ENCODE measurements around the gene OPA3. TPM values are rescaled to one million over a fixed set of nuclear protein-coding genes. Genes with fewer than 3 reads are reported as not detected.
A peak's percentile ranks its signal among the peaks of the same experiment; 100 is the strongest.

OPA3 gene
- total RNA-seq, 2 experiments from 2014 or later = 5.8 to 12.0 TPM

DNA sequence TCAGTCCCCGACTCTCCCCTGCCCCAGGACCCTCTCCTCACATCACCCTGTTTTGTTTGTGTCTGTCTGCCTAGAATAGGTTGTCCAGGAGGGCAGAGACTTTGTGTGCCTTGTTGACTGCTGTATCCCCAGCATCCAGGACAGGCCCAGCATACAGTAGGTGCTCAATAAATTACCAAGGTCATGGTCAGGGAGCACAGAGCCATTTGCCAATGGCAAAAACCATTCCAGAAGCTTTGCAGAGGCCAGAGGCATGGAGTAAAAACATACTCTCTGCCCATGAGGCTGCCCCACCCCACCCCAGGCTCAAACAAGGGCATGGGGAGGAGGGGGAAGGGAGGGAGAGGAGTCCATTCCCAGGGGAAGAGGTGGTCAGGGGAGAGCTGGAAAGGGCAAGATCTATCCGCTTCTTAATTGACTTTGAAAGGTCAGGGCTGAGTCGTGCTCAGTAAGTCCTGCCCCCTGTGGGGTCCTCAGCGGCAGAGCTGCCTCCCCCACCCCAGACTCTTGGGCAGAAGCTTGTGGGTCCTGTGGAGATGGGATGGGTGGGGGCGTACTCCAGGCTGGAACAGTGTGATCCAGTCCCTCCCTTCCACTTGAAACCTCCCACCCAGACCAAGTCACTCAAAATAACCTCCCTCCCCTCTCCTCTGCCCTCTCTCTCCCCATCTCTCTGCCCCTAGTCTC, 13.0 kb upstream of the OPA3 start:
- no peak for DNase-seq (ENCODE audit: low spot score)
- CTCF ChIA-PET (ENCODE audit: unreplicated experiment) = interaction anchor here (0.6 kb wide), 1 partner anchor 48 kb away, joined by 3 read pairs; no protein-coding TSS in a partner anchor

DNA sequence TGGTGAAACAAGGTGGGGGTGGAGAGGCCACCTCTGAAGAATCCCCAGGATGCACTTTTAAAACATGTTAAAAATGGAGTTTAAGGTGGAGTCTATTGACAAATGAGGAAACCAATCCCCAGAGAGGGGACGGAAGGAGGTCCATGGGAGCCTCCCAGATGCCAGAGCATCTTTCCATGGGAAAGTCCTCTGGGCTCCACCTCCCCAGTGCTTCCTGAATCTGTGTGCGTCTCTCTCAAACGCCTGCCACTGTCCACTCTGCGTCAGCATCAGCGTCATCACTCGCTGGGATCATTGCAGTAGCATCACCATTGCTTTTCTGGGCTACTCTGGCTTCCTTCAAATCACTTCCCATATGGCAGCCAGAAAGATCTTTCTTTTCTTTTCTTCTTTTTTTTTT, 11.2 kb upstream of the OPA3 start:
- peaks cover 19% of the 10 kb centered on the region for H3K4me1 ChIP-seq (ENCODE audit: insufficient read depth, low read length, poor library complexity, severe bottlenecking)
- H4K20me1 ChIP-seq (ENCODE audit: insufficient read depth, low read length) = no peaks in the 10 kb centered on the region
- H3K36me3 ChIP-seq (ENCODE audit: insufficient read depth, low read length) = no peaks in the 10 kb centered on the region
- no TSS peak for BruUV-seq (replicated peaks)
- H2AFZ ChIP-seq (ENCODE audit: low read length) = no peak overlapping the region
- no peak overlapping the region for H3K4me2 ChIP-seq (ENCODE audit: low read length)
- TF ChIP-seq EZH2phosphoT487 (IDR thresholded peaks at IDR 0.05; ENCODE audit: borderline replicate concordance, low read depth, low read length) = no peak
- TF ChIP-seq, protein P1, sequence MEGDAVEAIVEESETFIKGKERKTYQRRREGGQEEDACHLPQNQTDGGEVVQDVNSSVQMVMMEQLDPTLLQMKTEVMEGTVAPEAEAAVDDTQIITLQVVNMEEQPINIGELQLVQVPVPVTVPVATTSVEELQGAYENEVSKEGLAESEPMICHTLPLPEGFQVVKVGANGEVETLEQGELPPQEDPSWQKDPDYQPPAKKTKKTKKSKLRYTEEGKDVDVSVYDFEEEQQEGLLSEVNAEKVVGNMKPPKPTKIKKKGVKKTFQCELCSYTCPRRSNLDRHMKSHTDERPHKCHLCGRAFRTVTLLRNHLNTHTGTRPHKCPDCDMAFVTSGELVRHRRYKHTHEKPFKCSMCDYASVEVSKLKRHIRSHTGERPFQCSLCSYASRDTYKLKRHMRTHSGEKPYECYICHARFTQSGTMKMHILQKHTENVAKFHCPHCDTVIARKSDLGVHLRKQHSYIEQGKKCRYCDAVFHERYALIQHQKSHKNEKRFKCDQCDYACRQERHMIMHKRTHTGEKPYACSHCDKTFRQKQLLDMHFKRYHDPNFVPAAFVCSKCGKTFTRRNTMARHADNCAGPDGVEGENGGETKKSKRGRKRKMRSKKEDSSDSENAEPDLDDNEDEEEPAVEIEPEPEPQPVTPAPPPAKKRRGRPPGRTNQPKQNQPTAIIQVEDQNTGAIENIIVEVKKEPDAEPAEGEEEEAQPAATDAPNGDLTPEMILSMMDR (conservative IDR thresholded peaks at IDR 0.05; ENCODE audit: low read length) = no peak
- CTCF ChIA-PET (ENCODE audit: unreplicated experiment) = no interaction called here
- H3K79me2 ChIP-seq (ENCODE audit: insufficient read depth, low read depth, low read length) = no peaks in the 10 kb centered on the region
- H3K4me3 ChIP-seq (ENCODE audit: low read depth, low read length, poor library complexity, severe bottlenecking) = no peak overlapping the region
- DNase-seq (ENCODE audit: low spot score) = no peak
- intact Hi-C loops (cut with micrococcal nuclease; ENCODE audit: unreplicated experiment) = no loop called here
- no peaks in the 10 kb centered on the region for H3K9me2 ChIP-seq (ENCODE audit: insufficient read depth, low read length)
- no peaks in the 10 kb centered on the region for H3K9me3 ChIP-seq (ENCODE audit: low read length)
- POLR2A ChIA-PET = interaction anchor here (0.7 kb wide), 2 partner anchors 42 to 50 kb away, joined by 3 to 4 read pairs; no protein-coding TSS in a partner anchor
- no peak overlapping the region for H3K27ac ChIP-seq (ENCODE audit: low read depth, low read length, poor library complexity, severe bottlenecking)

More for the DNA sequence above, 13.0 kb upstream of the OPA3 start:
- H3K79me2 ChIP-seq (ENCODE audit: insufficient read depth, low read depth, low read length) = no peaks in the 10 kb centered on the region
- H3K4me3 ChIP-seq (ENCODE audit: low read depth, low read length, poor library complexity, severe bottlenecking) = peak overlapping the region; percentile 44
- no peak overlapping the region for H3K27ac ChIP-seq (ENCODE audit: low read depth, low read length, poor library complexity, severe bottlenecking)
- H4K20me1 ChIP-seq (ENCODE audit: insufficient read depth, low read length) = no peaks in the 10 kb centered on the region
- POLR2A ChIA-PET = no interaction called here
- TF ChIP-seq EZH2phosphoT487 (IDR thresholded peaks at IDR 0.05; ENCODE audit: borderline replicate concordance, low read depth, low read length) = no peak
- TF ChIP-seq, protein P1 (conservative IDR thresholded peaks at IDR 0.05; ENCODE audit: low read length) = no peak
- no TSS peak for BruUV-seq (replicated peaks)
- no peaks in the 10 kb centered on the region for H3K36me3 ChIP-seq (ENCODE audit: insufficient read depth, low read length)
- no peak overlapping the region; the same call in 1 of the 2 replicates for H2AFZ ChIP-seq (ENCODE audit: low read length)
- peaks cover 19% of the 10 kb centered on the region for H3K4me1 ChIP-seq (ENCODE audit: insufficient read depth, low read length, poor library complexity, severe bottlenecking)
- peak overlapping the region; percentile 63 for H3K4me2 ChIP-seq (ENCODE audit: low read length)
- H3K9me2 ChIP-seq (ENCODE audit: insufficient read depth, low read length) = no peaks in the 10 kb centered on the region
- intact Hi-C loops (cut with micrococcal nuclease; ENCODE audit: unreplicated experiment) = no loop called here
- no peaks in the 10 kb centered on the region for H3K9me3 ChIP-seq (ENCODE audit: low read length)

DNA sequence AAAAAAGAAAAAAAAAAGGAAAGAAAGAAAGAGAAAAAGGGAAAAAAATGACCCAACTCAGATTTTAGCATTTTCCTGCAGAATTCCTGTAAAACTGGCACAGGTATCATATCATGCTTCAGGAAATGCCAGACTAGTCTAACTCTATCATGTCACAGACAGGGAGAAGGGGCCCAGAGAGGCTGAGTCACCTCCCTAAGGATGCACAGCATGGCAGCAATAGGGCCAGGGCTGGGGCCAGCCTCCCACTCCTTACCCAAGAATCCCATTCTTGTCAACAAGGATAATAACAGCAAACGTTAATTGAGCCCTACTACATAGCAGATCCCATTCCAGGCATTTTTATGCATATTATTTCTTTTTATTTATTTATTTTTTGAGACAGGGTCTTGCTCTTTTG, 8.9 kb upstream of the OPA3 start:
- ChIA-PET CTCF (ENCODE audit: unreplicated experiment) (no interaction called here), POLR2A (interaction anchor here (0.7 kb wide), 1 partner anchor 10 kb away, joined by 4 read pairs; no protein-coding TSS in a partner anchor)
- H3K9me2 ChIP-seq (ENCODE audit: insufficient read depth, low read length) = no peaks in the 10 kb centered on the region
- H3K27ac ChIP-seq (ENCODE audit: low read depth, low read length, poor library complexity, severe bottlenecking) = no peak overlapping the region
- no peaks in the 10 kb centered on the region for H3K36me3 ChIP-seq (ENCODE audit: insufficient read depth, low read length)
- peaks cover 6% of the 10 kb centered on the region for H3K4me1 ChIP-seq (ENCODE audit: insufficient read depth, low read length, poor library complexity, severe bottlenecking)
- H2AFZ ChIP-seq (ENCODE audit: low read length) = no peak overlapping the region
- no peak overlapping the region for H3K4me3 ChIP-seq (ENCODE audit: low read depth, low read length, poor library complexity, severe bottlenecking)
- intact Hi-C loops (cut with micrococcal nuclease; ENCODE audit: unreplicated experiment) = no loop called here
- no peak for TF ChIP-seq EZH2phosphoT487 (IDR thresholded peaks at IDR 0.05; ENCODE audit: borderline replicate concordance, low read depth, low read length)
- TF ChIP-seq, protein P1 (conservative IDR thresholded peaks at IDR 0.05; ENCODE audit: low read length) = no peak
- no TSS peak for BruUV-seq (replicated peaks)
- no peak for DNase-seq (ENCODE audit: low spot score)
- no peak overlapping the region for H3K4me2 ChIP-seq (ENCODE audit: low read length)
- H3K79me2 ChIP-seq (ENCODE audit: insufficient read depth, low read depth, low read length) = no peaks in the 10 kb centered on the region
- no peaks in the 10 kb centered on the region for H4K20me1 ChIP-seq (ENCODE audit: insufficient read depth, low read length)
- no peaks in the 10 kb centered on the region for H3K9me3 ChIP-seq (ENCODE audit: low read length)
